Sigmoid colon (tissue), 4 donors: Measurements from ENCODE around the gene NRSN2.

Experiments used
- CTCF ChIP-seq, 4 experiments: fragments of 450-650 bp in 3 of 4; fragments of 200-600 bp in 1 of 4; IDR thresholded peaks; one replicate each; pipeline ENCODE4 v1.5.1; 2016 to 2019; ENCODE audit warnings: antibody characterized with exemption in 4 of 4, mild to moderate bottlenecking in 3 of 4, moderate library complexity in 2 of 4
- POLR2A ChIP-seq, 2 donors: fragments of 450-650 bp; IDR thresholded peaks; one replicate each; pipeline ENCODE4 v1.6.1; 2016; ENCODE audit warnings: antibody characterized with exemption in 2 of 2, mild to moderate bottlenecking in 2 of 2, moderate library complexity in 2 of 2
- POLR2AphosphoS5 ChIP-seq, 4 donors: sonication (generic); formaldehyde crosslinking; IDR thresholded peaks; one replicate each; pipeline ENCODE4 v1.6.1; 2017; ENCODE audit warnings: antibody characterized with exemption in 4 of 4

GRCh38 chr20:329851-330232 lies 17.1 kb upstream of the NRSN2 start:
- no peak for TF ChIP-seq CTCF (IDR thresholded peaks at IDR 0.05)
- TF ChIP-seq POLR2A (IDR thresholded peaks at IDR 0.05): no peak
- no peak for TF ChIP-seq POLR2AphosphoS5 (IDR thresholded peaks at IDR 0.05)
